HG03064 (cell line): ENCODE measurements around the gene PDLIM1.
"Not testable (repeated sequence)": the region's sequence is repeated elsewhere in the genome, so short reads cannot be mapped to it uniquely, and the experiment has no call there.

Source experiments
- ATAC-seq: cut with Tn5 transposase; IDR thresholded peaks from one replicate; pipeline ENCODE4 v1.9.1; 2021; ENCODE audit warnings: low read depth; ENCODE audit not compliant: unreplicated experiment

Gene PDLIM1

DNA sequence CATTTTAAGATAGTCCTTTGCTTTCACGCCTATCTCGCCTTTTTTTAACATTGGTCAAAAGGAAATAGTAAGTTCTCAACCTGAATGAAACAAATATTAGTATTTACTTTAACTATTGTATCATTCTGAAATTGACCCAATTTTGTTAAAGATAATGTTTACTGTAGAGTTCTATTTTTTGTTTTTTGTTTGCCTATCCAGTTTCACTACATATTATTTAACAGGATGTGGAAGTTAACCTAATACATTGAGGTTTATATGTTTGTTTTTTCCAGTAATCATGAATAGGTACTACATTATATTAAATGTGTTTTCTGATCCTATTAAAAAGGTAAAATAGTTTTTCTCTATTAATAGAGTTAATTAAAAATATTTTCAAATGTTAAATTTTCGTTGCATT is 70.3 kb downstream of the PDLIM1 start:
- no peak for ATAC-seq

GRCh38 chr10:95217476-95217875 is 73.3 kb downstream of the PDLIM1 start:
- ATAC-seq, result no peak

GRCh38 chr10:95214793-95215192 is 76.0 kb downstream of the PDLIM1 start:
- ATAC-seq, result peak; percentile 82

- ATAC-seq, result no peak
Observed at GRCh38 chr10:95214369-95214768, 76.4 kb downstream of the PDLIM1 start.

DNA sequence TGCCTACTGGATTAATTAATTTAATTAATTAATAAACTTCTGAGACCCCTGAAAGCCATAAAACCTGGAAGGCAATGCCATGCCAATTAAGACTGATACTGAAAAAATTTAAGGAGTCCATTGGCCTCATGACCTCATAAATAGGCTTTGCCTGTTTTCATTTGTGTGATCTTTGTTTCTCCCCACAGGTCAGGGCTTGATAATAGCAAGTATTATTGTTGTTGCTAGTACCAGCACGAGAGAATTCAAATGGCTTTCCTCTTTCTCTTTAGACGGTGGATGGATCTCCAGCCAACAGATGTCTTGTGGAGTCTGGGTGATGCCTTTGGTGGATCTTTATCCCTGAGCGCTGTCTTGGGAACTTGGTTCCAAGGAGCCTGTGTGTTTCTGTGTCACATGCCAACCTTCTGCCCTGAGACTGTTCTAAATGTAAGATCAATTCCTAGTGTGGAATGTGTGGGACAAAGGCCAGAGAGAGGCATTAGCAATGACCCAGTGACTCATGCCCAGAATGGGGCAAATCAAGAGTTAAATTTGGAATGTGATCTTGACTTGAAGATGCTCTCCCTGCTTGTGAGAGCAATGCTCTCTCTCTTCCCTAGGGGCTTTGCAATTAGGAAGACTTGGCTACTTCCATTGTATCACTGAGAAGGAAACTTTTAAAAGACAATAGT is 79.1 kb downstream of the PDLIM1 start:
- ATAC-seq, result no peak

DNA sequence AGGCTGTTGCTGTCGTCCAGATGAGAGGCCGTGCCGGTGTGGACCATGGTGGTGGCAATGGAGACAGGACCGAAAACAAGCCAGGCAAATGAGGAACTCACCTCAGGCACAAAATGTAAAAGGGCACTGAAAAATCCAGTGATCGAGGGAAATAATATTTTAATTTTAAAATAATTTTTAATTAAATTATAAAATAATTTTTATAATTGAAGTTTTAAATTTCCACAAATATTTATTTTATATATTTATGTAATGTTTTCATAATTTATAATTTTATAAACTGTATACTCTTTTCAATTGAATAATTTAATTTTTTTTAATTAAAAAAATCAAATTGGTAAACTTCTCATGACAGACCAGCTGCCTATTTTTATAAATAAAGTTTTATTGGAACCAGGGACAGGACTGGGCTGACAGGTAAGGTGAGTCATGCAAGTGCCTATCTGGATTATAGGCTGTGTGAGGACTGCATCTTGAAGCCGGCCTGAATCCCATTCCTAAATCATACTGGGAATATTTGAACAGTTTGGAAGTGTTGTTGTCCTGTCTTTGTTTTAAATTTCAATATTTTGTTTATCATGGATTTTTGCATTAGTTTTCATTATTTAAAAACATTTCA is 81.2 kb downstream of the PDLIM1 start:
- no peak for ATAC-seq

DNA sequence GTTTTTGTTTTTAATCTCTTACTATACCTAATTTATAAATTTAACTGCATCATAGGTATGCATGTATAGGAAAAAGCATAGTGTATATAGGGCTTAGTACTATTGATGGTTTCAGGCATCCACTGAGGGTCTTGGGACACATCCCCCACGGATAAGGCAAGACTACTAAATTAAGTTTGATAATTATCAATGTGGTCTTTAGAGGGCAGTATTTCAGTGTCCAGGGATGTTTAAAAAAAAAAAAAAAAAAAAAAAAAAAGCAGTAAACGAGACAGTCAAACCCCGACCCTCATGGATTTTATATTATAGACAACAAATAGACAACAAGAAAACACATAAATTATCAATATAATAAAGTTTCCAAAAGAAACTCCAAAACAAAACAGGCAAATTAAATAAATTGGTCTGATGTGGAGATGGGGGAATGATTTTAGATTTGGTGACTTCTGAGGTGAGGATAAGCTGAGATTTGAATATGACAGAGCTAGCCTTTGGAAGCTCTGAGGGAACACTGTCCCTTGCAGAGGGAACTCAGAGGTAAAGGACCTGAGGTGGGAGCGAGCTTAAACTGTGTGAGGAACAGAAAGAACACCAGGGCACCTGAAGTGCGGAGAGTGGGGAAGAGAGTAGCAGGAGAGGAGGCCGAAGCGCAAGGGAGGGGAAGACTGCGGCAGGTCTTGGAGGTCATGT is 82.0 kb downstream of the PDLIM1 start:
- no peak for ATAC-seq

- not testable (repeated sequence) for ATAC-seq
Observed at GRCh38 chr10:95202865-95203264, 87.9 kb downstream of the PDLIM1 start.

- no peak for ATAC-seq
Observed at GRCh38 chr10:95201736-95202135, 89.1 kb downstream of the PDLIM1 start.

DNA sequence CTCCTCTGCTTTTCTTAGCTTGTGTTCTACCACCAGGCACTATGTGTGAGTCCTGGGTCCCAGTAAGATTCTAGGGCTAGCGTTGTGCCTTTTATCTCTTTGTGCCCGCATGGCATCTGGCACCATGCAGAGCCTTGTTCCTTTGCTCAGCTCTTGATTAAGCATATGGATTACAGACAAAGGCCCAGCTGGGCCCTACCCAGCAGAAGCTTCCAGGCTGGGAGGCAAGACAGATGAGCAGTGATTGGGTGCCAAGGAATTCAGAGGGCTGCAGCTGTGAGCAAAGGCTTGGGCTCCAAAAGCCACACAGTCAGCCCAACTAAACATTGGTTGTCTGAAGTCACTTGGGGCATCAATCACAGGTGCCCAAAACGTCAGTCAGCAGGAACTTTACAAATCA is 94.8 kb downstream of the PDLIM1 start:
- ATAC-seq, result no peak

- ATAC-seq, result no peak
Observed at GRCh38 chr10:95193944-95194343, 96.9 kb downstream of the PDLIM1 start, which contains the start of gene ACSM6. TSS of gene ACSM6 (plus strand) at chr10:95194238. CDS start at chr10:95194486, 248 bp downstream.

GRCh38 chr10:95188593-95188992 is 102.2 kb downstream of the PDLIM1 start:
- no peak for ATAC-seq

DNA sequence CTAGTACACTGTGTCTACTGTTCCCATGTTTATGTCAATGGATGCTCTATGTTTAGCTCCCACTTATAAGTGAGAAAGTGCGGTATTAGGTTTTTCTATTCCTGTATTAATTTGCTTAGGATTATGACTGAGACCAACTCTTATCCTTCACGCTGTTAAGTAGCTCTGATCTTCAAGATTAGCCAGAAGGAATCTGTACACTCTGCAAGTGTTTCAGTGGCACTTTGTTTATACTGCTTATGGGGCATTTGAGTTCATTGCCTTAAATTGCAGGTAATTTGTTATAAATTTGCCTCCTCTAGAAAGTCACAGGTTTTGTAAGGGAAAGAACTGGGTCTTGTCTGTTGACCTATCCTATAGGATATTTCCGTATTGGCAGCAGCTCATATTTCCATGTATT is 103.2 kb downstream of the PDLIM1 start:
- ATAC-seq, result no peak
